Epithelial cell of proximal tubule (primary cell): ENCODE data around the gene S100A10. TPM values are rescaled to one million over a fixed set of nuclear protein-coding genes. Genes with fewer than 3 reads are reported as not detected.

ENCODE experiments used
- DNase-seq: peaks from one replicate; pipeline ENCODE4 v3.0.0-alpha.2; 2011; ENCODE audit warnings: low read depth
- H3K4me3 ChIP-seq: 2 replicates; pipeline ENCODE4 v1.5.1; 2011; ENCODE audit warnings: low read depth, mild to moderate bottlenecking, low read length
- CTCF ChIP-seq: conservative IDR thresholded peaks from 2 replicates; pipeline ENCODE4 v1.5.1; 2012; ENCODE audit warnings: low read depth, mild to moderate bottlenecking, low read length
- total RNA-seq: library from RNA; depleted of rRNA; stranded (reverse); fragments of >200 nt; gene quantifications from 2 replicates; pipeline ENCODE4 v1.2.3, GENCODE V29; 2015

S100A10 gene
- total RNA-seq, 1 donor from 2014 or later, result 394 TPM

GRCh38 chr1:151967091-151967490 is 26.6 kb downstream of the S100A10 start:
- TF ChIP-seq CTCF, result no peak
- no peak for DNase-seq
- H3K4me3 ChIP-seq, result no peak overlapping the region

GRCh38 chr1:151966061-151966460 is 27.6 kb downstream of the S100A10 start:
- no peak for TF ChIP-seq CTCF
- no peak overlapping the region for H3K4me3 ChIP-seq
- DNase-seq, result no peak

- H3K4me3 ChIP-seq, result no peak overlapping the region
- TF ChIP-seq CTCF, result no peak
- DNase-seq, result no peak
Measured at GRCh38 chr1:151964510-151964909, 29.1 kb downstream of the S100A10 start.

GRCh38 chr1:151963288-151963687 is 30.4 kb downstream of the S100A10 start:
- no peak overlapping the region for H3K4me3 ChIP-seq
- DNase-seq, result no peak
- TF ChIP-seq CTCF, result no peak

- no peak for TF ChIP-seq CTCF
- DNase-seq, result no peak
Measured at GRCh38 chr1:151961833-151962232, 31.8 kb downstream of the S100A10 start.

GRCh38 chr1:151960780-151961513 is 32.7 kb downstream of the S100A10 start:
- no peak overlapping the region for H3K4me3 ChIP-seq
- DNase-seq, result no peak
- TF ChIP-seq CTCF, result no peak

More at GRCh38 chr1:151961833-151962232, 31.8 kb downstream of the S100A10 start:
- no peak overlapping the region for H3K4me3 ChIP-seq

GRCh38 chr1:151958959-151959358 is 34.7 kb downstream of the S100A10 start:
- DNase-seq, result no peak
- no peak overlapping the region for H3K4me3 ChIP-seq

More at GRCh38 chr1:151958959-151959358, 34.7 kb downstream of the S100A10 start:
- TF ChIP-seq CTCF, result no peak
